ENCODE data around the gene TENM3.

TENM3 gene

GRCh38 chr4:182768838-182769237 lies 525.6 kb downstream of the TENM3 start:
- ChIA-PET POLR2A (no interaction called here), CTCF (no interaction called here)
- Histone ChIP-seq H3K4me3 (ENCODE audit: low read depth, low read length) (no peak overlapping the region), H3K36me3 (ENCODE audit: control insufficient read depth in 2 of 2, insufficient read depth in 1 of 2, low read length in 2 of 2) (peaks cover 0 to 9% of the 10 kb centered on the region in 2 experiments; a peak in 1 of 3 replicates), H3K4me1 (ENCODE audit: control insufficient read depth, insufficient read depth, low read length) (no peaks in the 10 kb centered on the region), H3K9me3 (ENCODE audit: control insufficient read depth, insufficient read depth, low read depth, low read length) (no peaks in the 10 kb centered on the region), H3K27ac (ENCODE audit: extremely low read depth, low read depth, low read length) (no peak overlapping the region)
- TF ChIP-seq ZNF37A (tag by site-specific recombination; IDR thresholded peaks at IDR 0.05) (no peak), ZNF391 (tag by site-specific recombination; IDR thresholded peaks at IDR 0.05; ENCODE audit: borderline replicate concordance, low read depth) (no peak), ZNF146 (tag by site-specific recombination; IDR thresholded peaks at IDR 0.05) (no peak), ZNF175 (tag by site-specific recombination; IDR thresholded peaks at IDR 0.05) (no peak), ZNF221 (tag by site-specific recombination; IDR thresholded peaks at IDR 0.05; ENCODE audit: borderline replicate concordance) (no peak), ZNF701 (tag by site-specific recombination; IDR thresholded peaks at IDR 0.05) (no peak), KLF9 (tag by site-specific recombination; IDR thresholded peaks at IDR 0.05; ENCODE audit: low read depth) (no peak), ZNF571 (tag by site-specific recombination; IDR thresholded peaks at IDR 0.05) (no peak), ZNF585B (tag by site-specific recombination; IDR thresholded peaks at IDR 0.05) (no peak), ZNF174 (tag by site-specific recombination; IDR thresholded peaks at IDR 0.05) (no peak), MZF1 (tag by site-specific recombination; IDR thresholded peaks at IDR 0.05; ENCODE audit: borderline replicate concordance) (no peak), ZNF341 (tag by site-specific recombination; IDR thresholded peaks at IDR 0.05; ENCODE audit: low read depth) (no peak), ZNF398 (tag by site-specific recombination; IDR thresholded peaks at IDR 0.05) (no peak), ZNF184 (tag by site-specific recombination; IDR thresholded peaks at IDR 0.05) (no peak), ZFP41 (tag by site-specific recombination; IDR thresholded peaks at IDR 0.05; ENCODE audit: borderline replicate concordance) (no peak), GLI4 (tag by site-specific recombination; IDR thresholded peaks at IDR 0.05) (no peak)
- TF ChIP-seq, protein P1, sequence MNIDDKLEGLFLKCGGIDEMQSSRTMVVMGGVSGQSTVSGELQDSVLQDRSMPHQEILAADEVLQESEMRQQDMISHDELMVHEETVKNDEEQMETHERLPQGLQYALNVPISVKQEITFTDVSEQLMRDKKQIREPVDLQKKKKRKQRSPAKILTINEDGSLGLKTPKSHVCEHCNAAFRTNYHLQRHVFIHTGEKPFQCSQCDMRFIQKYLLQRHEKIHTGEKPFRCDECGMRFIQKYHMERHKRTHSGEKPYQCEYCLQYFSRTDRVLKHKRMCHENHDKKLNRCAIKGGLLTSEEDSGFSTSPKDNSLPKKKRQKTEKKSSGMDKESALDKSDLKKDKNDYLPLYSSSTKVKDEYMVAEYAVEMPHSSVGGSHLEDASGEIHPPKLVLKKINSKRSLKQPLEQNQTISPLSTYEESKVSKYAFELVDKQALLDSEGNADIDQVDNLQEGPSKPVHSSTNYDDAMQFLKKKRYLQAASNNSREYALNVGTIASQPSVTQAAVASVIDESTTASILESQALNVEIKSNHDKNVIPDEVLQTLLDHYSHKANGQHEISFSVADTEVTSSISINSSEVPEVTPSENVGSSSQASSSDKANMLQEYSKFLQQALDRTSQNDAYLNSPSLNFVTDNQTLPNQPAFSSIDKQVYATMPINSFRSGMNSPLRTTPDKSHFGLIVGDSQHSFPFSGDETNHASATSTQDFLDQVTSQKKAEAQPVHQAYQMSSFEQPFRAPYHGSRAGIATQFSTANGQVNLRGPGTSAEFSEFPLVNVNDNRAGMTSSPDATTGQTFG (tag by site-specific recombination; IDR thresholded peaks at IDR 0.05; ENCODE audit: borderline replicate concordance), result no peak
- TF ChIP-seq, protein P2, sequence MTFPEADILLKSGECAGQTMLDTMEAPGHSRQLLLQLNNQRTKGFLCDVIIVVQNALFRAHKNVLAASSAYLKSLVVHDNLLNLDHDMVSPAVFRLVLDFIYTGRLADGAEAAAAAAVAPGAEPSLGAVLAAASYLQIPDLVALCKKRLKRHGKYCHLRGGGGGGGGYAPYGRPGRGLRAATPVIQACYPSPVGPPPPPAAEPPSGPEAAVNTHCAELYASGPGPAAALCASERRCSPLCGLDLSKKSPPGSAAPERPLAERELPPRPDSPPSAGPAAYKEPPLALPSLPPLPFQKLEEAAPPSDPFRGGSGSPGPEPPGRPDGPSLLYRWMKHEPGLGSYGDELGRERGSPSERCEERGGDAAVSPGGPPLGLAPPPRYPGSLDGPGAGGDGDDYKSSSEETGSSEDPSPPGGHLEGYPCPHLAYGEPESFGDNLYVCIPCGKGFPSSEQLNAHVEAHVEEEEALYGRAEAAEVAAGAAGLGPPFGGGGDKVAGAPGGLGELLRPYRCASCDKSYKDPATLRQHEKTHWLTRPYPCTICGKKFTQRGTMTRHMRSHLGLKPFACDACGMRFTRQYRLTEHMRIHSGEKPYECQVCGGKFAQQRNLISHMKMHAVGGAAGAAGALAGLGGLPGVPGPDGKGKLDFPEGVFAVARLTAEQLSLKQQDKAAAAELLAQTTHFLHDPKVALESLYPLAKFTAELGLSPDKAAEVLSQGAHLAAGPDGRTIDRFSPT (tag by site-specific recombination; IDR thresholded peaks at IDR 0.05), result no peak
- TF ChIP-seq, protein P3, sequence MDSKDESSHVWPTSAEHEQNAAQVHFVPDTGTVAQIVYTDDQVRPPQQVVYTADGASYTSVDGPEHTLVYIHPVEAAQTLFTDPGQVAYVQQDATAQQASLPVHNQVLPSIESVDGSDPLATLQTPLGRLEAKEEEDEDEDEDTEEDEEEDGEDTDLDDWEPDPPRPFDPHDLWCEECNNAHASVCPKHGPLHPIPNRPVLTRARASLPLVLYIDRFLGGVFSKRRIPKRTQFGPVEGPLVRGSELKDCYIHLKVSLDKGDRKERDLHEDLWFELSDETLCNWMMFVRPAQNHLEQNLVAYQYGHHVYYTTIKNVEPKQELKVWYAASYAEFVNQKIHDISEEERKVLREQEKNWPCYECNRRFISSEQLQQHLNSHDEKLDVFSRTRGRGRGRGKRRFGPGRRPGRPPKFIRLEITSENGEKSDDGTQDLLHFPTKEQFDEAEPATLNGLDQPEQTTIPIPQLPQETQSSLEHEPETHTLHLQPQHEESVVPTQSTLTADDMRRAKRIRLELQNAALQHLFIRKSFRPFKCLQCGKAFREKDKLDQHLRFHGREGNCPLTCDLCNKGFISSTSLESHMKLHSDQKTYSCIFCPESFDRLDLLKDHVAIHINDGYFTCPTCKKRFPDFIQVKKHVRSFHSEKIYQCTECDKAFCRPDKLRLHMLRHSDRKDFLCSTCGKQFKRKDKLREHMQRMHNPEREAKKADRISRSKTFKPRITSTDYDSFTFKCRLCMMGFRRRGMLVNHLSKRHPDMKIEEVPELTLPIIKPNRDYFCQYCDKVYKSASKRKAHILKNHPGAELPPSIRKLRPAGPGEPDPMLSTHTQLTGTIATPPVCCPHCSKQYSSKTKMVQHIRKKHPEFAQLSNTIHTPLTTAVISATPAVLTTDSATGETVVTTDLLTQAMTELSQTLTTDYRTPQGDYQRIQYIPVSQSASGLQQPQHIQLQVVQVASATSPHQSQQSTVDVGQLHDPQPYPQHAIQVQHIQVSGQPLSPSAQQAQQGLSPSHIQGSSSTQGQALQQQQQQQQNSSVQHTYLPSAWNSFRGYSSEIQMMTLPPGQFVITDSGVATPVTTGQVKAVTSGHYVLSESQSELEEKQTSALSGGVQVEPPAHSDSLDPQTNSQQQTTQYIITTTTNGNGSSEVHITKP (tag by site-specific recombination; IDR thresholded peaks at IDR 0.05), result no peak
